BLaER1 (cell line): ENCODE results near the gene CD58.

Source experiments
- H3K27ac ChIP-seq: shearing (Covaris generic); formaldehyde crosslinking; 2 replicates; pipeline ENCODE4 v1.8.1; 2022
- H3K27me3 ChIP-seq: shearing (Covaris generic); formaldehyde crosslinking; 2 replicates; pipeline ENCODE4 v1.8.1; 2022
- H3K36me3 ChIP-seq: shearing (Covaris generic); formaldehyde crosslinking; 2 replicates; pipeline ENCODE4 v1.8.1; 2022
- H3K4me1 ChIP-seq: shearing (Covaris generic); formaldehyde crosslinking; 2 replicates; pipeline ENCODE4 v1.8.1; 2022
- H3K4me2 ChIP-seq: shearing (Covaris generic); formaldehyde crosslinking; 2 replicates; pipeline ENCODE4 v1.8.1; 2022
- H3K4me3 ChIP-seq: shearing (Covaris generic); formaldehyde crosslinking; 2 replicates; pipeline ENCODE4 v1.8.1; 2022
- H3K9ac ChIP-seq: shearing (Covaris generic); formaldehyde crosslinking; 2 replicates; pipeline ENCODE4 v1.8.1; 2022
- H3K9me3 ChIP-seq: shearing (Covaris generic); formaldehyde crosslinking; 2 replicates; pipeline ENCODE4 v1.8.1; 2022
- H4K20me1 ChIP-seq: shearing (Covaris generic); formaldehyde crosslinking; 2 replicates; pipeline ENCODE4 v1.8.1; 2022
- Cebpa-rat ChIP-seq: shearing (Covaris generic); IDR thresholded peaks from 2 replicates; pipeline ENCODE4 v1.8.1; 2022

Gene CD58

DNA sequence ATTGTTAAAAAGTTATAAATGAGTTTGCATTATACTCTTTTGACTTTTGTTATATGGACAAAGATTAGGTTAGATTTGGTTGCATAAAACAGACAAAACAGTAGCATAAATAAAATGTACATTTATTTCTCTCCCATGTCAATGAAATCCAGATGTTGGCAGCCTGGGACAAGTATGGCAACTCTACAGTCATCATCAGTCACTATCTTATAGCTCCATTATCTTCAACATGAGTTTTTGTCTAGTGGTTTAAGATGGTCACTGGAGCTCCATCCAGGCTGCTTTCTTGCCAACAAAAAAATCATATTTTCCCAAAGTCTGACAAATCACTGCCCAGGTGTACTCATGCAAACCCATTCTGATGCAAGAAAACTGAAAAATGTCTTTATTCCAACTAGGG is 83.8 kb downstream of the CD58 start:
- no peak for TF ChIP-seq Cebpa-rat
- Histone ChIP-seq H3K27ac (no peak overlapping the region), H3K9me3 (no peaks in the 10 kb centered on the region), H4K20me1 (no peaks in the 10 kb centered on the region), H3K9ac (no peak overlapping the region), H3K4me1 (peaks cover 31% of the 10 kb centered on the region), H3K4me2 (no peak overlapping the region), H3K36me3 (no peaks in the 10 kb centered on the region), H3K4me3 (no peak overlapping the region), H3K27me3 (no peaks in the 10 kb centered on the region)

DNA sequence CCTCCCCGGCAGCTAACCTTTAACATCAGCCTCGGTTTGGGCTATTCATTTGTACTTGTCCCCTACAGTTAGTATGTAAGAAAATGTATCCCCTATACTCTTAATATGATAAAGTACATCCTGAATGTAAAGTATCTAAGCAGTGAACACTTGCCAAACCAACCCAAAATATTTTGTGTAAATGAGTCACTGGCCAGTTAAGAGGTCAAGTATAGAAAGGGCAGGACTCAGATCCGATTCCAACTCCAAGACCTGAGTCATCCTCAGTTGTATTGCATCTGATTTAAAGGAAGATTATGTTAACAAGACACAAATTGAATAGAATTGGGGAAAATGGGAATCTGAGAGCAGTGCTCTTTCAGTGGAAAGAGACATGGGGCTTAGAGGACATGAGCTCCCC is 84.4 kb downstream of the CD58 start:
- H3K4me1 ChIP-seq = peaks cover 31% of the 10 kb centered on the region
- no peaks in the 10 kb centered on the region for H3K27me3 ChIP-seq
- H3K4me3 ChIP-seq = no peak overlapping the region
- H3K9me3 ChIP-seq = no peaks in the 10 kb centered on the region
- H4K20me1 ChIP-seq = no peaks in the 10 kb centered on the region
- no peak overlapping the region for H3K27ac ChIP-seq
- H3K4me2 ChIP-seq = no peak overlapping the region
- no peaks in the 10 kb centered on the region for H3K36me3 ChIP-seq
- TF ChIP-seq Cebpa-rat = no peak
- H3K9ac ChIP-seq = no peak overlapping the region

DNA sequence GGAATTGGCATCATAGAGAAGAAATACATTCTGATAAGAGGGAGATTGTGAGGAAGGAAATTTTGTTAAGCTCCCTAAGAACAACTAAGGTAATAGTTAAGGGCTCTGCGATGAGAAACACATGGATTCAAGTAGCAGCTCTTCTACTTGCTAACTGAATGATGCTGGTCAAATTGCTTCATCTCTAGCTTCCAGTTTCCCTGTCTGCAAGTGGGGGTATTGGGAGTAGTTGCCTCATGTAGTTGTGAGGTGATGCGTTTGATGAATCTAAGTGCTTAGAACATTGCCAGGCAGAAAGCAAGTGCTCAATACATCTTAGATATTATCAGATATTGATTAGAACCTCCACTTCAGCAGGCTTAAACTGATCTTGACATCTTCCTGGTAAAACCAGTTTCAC is 84.8 kb downstream of the CD58 start:
- Histone ChIP-seq H3K4me2 (no peak overlapping the region), H3K9ac (no peak overlapping the region), H3K27ac (no peak overlapping the region), H3K27me3 (no peaks in the 10 kb centered on the region), H4K20me1 (no peaks in the 10 kb centered on the region), H3K4me3 (no peak overlapping the region), H3K9me3 (no peaks in the 10 kb centered on the region), H3K36me3 (no peaks in the 10 kb centered on the region), H3K4me1 (peaks cover 30% of the 10 kb centered on the region)
- no peak for TF ChIP-seq Cebpa-rat

DNA sequence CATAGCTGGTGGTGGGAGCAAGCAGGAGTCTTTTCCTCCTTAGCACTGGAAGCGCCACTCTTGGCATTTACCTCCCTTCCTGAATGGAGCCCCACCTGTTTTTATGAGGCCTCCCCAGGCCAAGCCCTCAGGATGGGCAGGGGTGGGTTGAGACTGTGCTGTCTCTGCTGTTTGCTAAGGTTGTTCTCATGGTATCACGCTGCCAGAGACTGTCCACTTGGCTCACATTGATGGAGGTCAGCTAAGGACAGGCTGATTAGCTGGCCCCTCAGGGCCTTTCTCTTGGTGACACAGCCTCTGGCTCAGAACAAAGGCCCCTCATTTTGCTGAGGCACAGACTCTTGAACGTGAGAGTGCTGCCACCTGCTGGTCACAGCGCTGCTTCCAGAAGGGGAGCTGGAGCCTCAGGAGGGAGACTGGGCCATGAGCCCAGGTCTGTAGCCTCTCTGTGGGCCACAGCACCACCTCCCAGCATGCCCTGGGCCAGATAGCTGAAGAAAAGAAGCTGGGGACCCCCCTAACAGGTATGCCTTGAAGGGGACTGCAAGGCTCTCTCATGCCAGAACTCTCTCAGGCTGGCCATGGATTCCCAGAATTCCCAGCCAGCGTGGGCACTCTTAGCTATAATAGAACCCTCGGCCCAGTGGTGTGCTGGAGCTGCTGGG is 85.6 kb downstream of the CD58 start:
- Histone ChIP-seq H3K9me3 (no peaks in the 10 kb centered on the region), H3K4me2 (0 out of 2 replicates have a peak overlapping the region, but pooled peaks have one; percentile 15), H4K20me1 (no peaks in the 10 kb centered on the region), H3K9ac (peak overlapping the region; percentile 31; the same call in 1 of the 2 replicates), H3K27ac (peak overlapping the region; percentile 70), H3K36me3 (no peaks in the 10 kb centered on the region), H3K4me1 (peaks cover 22% of the 10 kb centered on the region), H3K27me3 (no peaks in the 10 kb centered on the region), H3K4me3 (no peak overlapping the region)
- TF ChIP-seq Cebpa-rat = no peak

DNA sequence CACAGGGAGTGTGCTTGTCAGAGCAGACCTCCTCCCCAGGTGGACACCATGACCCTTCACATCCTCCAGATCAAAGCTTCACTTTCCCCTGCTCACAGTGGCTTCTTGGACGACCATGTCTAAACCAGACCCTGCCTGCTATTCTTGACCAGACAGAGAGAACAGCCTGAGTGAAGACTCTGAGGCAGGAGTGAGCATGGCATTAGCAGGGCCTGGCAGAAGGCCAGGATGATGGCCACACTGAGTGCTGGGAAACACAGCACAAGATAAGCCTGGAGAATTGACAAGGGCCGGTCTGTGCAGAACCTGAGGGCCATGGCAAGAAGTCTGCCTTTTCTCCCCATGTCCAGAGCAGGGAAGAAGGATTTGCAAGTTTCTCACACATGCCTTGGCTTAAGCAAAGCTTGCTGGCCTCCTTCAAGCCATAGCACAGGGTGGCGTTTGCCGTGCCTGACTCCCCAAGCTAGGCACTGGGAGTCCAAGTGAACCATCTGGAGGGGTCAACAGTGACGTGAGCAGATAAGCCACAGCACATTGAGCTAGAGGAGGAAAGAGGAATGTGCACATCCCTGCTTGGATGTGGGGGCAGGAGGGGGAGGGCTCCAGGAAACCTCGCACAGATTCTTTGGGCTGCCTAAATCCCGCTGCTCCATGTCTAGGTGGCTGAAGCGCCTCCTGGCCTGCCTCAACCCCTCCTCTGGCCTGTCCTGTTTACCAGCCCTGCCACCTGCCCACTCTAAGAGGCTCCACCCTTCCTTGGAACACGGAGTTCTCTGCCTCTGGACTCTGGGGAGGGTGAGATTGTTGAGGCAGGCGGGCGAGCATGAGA is 87.1 kb downstream of the CD58 start:
- no peak for TF ChIP-seq Cebpa-rat

DNA sequence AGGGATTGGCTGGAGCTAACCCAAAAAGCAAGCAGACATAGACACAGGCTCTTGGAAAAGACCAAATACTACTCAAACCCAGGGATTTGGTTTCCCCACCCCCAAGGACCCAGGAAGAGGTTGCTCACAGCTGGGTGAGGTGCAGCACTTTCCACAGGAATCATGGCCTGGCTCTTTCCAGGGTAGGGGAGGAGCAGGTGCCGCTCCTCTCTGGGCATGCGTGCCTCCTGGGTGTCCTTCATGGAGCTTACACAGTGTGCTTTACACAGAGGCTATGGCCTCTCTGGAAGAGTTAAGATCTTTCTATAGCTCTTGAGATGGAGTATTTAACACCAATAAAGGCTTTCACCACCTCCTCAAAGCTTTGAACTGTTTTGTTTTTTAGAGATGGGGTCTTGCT is 88.3 kb downstream of the CD58 start:
- H3K4me3 ChIP-seq = no peak overlapping the region
- H3K36me3 ChIP-seq = no peaks in the 10 kb centered on the region
- no peak overlapping the region for H3K4me2 ChIP-seq
- H3K4me1 ChIP-seq = peaks cover 6% of the 10 kb centered on the region; the same call in 1 of the 2 replicates
- H3K27me3 ChIP-seq = no peaks in the 10 kb centered on the region
- H3K27ac ChIP-seq = no peak overlapping the region
- H3K9me3 ChIP-seq = no peaks in the 10 kb centered on the region
- TF ChIP-seq Cebpa-rat = no peak
- H3K9ac ChIP-seq = no peak overlapping the region
- H4K20me1 ChIP-seq = no peaks in the 10 kb centered on the region

More for the DNA sequence above, 87.1 kb downstream of the CD58 start:
- Histone ChIP-seq H3K4me3 (no peak overlapping the region), H3K4me2 (no peak overlapping the region), H3K27me3 (no peaks in the 10 kb centered on the region), H3K4me1 (peaks cover 7% of the 10 kb centered on the region), H3K9me3 (no peaks in the 10 kb centered on the region), H3K36me3 (no peaks in the 10 kb centered on the region), H4K20me1 (no peaks in the 10 kb centered on the region), H3K9ac (no peak overlapping the region), H3K27ac (no peak overlapping the region)

DNA sequence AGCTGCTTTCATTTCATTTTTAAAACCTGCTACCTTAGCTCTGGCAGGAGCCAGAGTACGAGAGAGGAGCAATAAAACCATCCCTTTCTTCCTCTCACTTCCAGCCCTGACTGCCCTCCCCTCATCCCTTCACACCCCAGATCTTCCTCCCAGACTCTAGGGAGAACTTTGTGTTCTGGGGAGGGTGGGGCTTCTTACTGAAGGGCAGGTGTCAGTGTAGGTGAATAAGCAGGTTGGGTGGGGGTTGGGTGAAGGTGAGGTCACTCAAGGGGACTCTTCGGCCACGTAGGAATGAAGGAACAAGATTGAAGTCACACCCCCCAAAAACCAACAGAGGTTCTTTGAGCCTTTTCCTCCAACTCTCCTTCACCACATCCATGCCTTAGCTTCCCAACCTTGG is 88.9 kb downstream of the CD58 start:
- no peaks in the 10 kb centered on the region for H4K20me1 ChIP-seq
- TF ChIP-seq Cebpa-rat = no peak

DNA sequence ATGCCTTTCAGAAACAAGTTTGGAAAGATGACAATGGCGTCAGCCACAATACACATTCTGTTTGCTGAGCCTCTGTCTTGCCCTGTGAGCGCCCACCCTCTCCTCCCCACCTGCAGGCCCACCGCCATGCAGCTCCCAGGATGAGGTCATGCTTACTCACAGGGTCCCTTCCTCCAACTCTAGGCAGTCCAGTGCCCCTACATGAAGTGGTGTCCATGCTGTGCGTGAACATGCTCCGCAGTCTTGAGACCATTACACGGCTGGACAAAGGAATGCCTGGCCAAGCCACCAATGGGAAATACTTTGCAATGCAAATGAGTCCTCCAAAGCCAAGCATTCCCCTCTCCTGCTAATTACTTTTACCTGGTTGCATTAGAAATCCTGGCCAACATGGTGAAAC is 92.2 kb downstream of the CD58 start:
- Histone ChIP-seq H3K9ac (no peak overlapping the region), H3K4me3 (no peak overlapping the region), H3K27ac (no peak overlapping the region), H3K36me3 (no peaks in the 10 kb centered on the region), H3K4me2 (no peak overlapping the region), H3K4me1 (0 out of 2 replicates have a peak, but pooled peaks cover 5% of the 10 kb centered on the region), H3K27me3 (no peaks in the 10 kb centered on the region), H4K20me1 (no peaks in the 10 kb centered on the region), H3K9me3 (no peaks in the 10 kb centered on the region)
- TF ChIP-seq Cebpa-rat = no peak

More for the DNA sequence above, 88.9 kb downstream of the CD58 start:
- Histone ChIP-seq H3K4me3 (no peak overlapping the region), H3K36me3 (no peaks in the 10 kb centered on the region), H3K27me3 (no peaks in the 10 kb centered on the region), H3K9me3 (no peaks in the 10 kb centered on the region), H3K4me2 (no peak overlapping the region), H3K4me1 (peaks cover 10% of the 10 kb centered on the region; the same call in 1 of the 2 replicates), H3K9ac (no peak overlapping the region), H3K27ac (no peak overlapping the region)

DNA sequence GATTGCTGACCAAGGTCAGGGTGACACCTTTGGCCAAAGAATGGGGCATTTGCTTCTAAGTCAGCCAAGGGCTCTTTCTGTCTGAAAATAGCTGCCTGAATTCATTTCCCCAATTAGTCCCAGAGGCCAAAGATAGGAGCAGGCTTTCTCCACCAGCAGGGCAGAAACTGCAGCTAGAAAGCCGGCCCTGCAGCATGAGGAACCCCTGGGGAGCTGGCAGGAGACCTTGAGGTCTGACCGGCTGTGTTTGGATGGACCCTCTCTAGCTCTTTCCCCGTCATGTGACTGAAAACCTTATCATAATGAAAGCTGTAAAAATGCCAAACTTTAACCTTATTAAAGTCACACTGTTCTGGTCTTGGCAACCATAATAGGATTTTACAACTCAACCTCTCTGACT is 93.4 kb downstream of the CD58 start:
- TF ChIP-seq Cebpa-rat = no peak
- Histone ChIP-seq H3K4me2 (no peak overlapping the region), H3K9ac (no peak overlapping the region), H3K4me1 (peaks cover 8% of the 10 kb centered on the region; the same call in 1 of the 2 replicates), H3K27ac (no peak overlapping the region), H3K36me3 (no peaks in the 10 kb centered on the region), H3K27me3 (no peaks in the 10 kb centered on the region), H4K20me1 (no peaks in the 10 kb centered on the region), H3K9me3 (no peaks in the 10 kb centered on the region), H3K4me3 (no peak overlapping the region)

DNA sequence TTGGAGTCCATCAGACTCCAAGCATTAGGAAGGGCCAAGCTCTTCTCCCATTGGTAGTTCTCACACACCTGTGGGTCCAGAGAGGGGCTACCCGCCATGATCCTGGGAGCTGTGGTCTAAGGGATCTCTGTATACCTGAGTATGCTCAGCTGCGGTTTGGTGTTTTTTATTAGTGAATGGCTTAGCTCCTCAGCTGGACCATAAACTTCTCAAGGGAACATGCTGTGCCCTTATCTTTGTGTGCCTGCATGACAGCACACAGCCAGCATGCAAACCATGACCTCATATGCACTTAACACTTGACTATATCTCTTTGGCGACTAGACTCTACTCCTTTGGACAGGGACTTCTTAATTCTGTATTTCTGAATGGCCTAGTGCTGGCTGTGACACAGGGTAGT is 94.5 kb downstream of the CD58 start:
- Histone ChIP-seq H3K4me3 (no peak overlapping the region), H3K36me3 (no peaks in the 10 kb centered on the region), H3K27ac (no peak overlapping the region), H3K27me3 (no peaks in the 10 kb centered on the region), H3K9me3 (no peaks in the 10 kb centered on the region), H3K9ac (no peak overlapping the region), H3K4me1 (peaks cover 13% of the 10 kb centered on the region; the same call in 1 of the 2 replicates), H4K20me1 (no peaks in the 10 kb centered on the region), H3K4me2 (no peak overlapping the region)
- TF ChIP-seq Cebpa-rat = no peak
